ENCODE data around the gene MOV10. TPM values are rescaled to one million over a fixed set of nuclear protein-coding genes. Genes with fewer than 3 reads are reported as not detected.
"Not testable (repeated sequence)": the region's sequence is repeated elsewhere in the genome, so short reads cannot be mapped to it uniquely, and the experiment has no call there.

MOV10 gene
- total RNA-seq, 1 donor from 2014 or later, result 85.1 TPM

GRCh38 chr1:112723511-112723839 is 49.0 kb downstream of the MOV10 start:
- TF ChIP-seq CTCF (IDR thresholded peaks at IDR 0.05), result no peak
- H3K27me3 Mint-ChIP-seq (ENCODE audit: unreplicated experiment), result no peaks in the 10 kb centered on the region
- H3K9me3 Mint-ChIP-seq (ENCODE audit: unreplicated experiment), result no peaks in the 10 kb centered on the region
- DNase-seq (ENCODE audit: extremely low spot score, unreplicated experiment), result no peak
- no peak overlapping the region for H3K27ac Mint-ChIP-seq (ENCODE audit: unreplicated experiment)
- H3K4me1 Mint-ChIP-seq (ENCODE audit: unreplicated experiment), result peaks cover 14% of the 10 kb centered on the region
- no peak overlapping the region for H3K4me3 Mint-ChIP-seq (ENCODE audit: unreplicated experiment)
- H3K36me3 Mint-ChIP-seq (ENCODE audit: unreplicated experiment), result no peaks in the 10 kb centered on the region

- not testable (repeated sequence) for DNase-seq (ENCODE audit: extremely low spot score, unreplicated experiment); H3K27ac Mint-ChIP-seq (ENCODE audit: unreplicated experiment); H3K36me3 Mint-ChIP-seq (ENCODE audit: unreplicated experiment); H3K27me3 Mint-ChIP-seq (ENCODE audit: unreplicated experiment); H3K4me3 Mint-ChIP-seq (ENCODE audit: unreplicated experiment); H3K9me3 Mint-ChIP-seq (ENCODE audit: unreplicated experiment)
- peaks cover 11% of the 10 kb centered on the region for H3K4me1 Mint-ChIP-seq (ENCODE audit: unreplicated experiment)
Measured at GRCh38 chr1:112724240-112724639, 49.8 kb downstream of the MOV10 start.

DNA sequence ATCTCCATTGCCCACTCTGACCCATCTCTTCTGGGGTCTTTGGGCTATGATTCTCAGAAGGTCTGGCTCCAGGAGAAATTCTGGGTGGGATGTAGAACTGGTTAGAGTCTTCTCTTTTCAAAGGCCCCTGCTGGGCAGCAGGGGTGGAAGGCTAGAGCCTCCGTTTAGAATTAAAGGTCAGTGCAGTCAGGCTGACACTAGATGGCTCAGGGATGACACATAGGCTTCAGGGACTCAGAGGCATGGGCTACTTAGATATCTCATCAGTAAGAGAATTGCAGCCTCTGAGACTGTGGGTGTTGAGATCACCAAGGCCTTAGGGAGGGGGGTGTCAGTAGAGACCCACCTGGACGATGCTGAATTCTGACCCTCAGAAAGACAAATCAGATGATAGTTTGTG is 53.3 kb downstream of the MOV10 start:
- H3K27me3 Mint-ChIP-seq (ENCODE audit: unreplicated experiment), result no peaks in the 10 kb centered on the region
- no peak for TF ChIP-seq CTCF (IDR thresholded peaks at IDR 0.05)
- no peaks in the 10 kb centered on the region for H3K36me3 Mint-ChIP-seq (ENCODE audit: unreplicated experiment)
- H3K4me1 Mint-ChIP-seq (ENCODE audit: unreplicated experiment), result peaks cover 7% of the 10 kb centered on the region
- H3K27ac Mint-ChIP-seq (ENCODE audit: unreplicated experiment), result no peak overlapping the region
- no peak for DNase-seq (ENCODE audit: extremely low spot score, unreplicated experiment)
- no peak overlapping the region for H3K4me3 Mint-ChIP-seq (ENCODE audit: unreplicated experiment)
- no peaks in the 10 kb centered on the region for H3K9me3 Mint-ChIP-seq (ENCODE audit: unreplicated experiment)

DNA sequence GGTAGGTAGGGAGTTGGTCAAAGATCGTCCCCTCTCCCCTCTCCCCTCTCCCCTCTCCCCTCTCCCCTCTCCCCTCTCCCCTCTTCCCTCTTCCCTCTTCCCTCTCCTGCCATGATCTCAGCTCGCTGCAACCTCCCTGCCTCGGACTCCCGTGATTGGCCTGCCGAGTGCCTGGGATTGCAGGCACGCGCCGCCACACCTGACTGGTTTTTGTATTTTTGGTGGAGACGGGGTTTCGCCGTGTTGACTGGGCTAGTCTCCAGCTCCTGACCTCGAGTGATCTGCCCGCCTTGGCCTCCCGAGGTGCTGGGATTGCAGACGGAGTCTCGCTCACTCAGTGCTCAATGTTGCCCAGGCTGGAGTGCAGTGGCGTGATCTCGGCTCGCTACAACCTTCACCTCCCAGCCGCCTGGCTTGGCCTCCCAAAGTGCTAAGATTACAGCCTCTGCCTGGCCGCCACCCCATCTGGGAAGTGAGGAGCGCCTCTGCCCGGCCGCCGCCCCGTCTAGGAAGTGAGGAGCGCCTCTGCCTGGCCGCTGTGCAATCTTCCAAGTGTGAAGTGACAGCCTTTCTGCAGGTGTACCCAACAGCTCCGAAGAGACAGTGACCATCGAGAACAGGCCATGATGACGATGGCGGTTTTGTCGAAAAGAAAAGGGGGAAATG is 54.0 kb downstream of the MOV10 start:
- not testable (repeated sequence) for H3K27ac Mint-ChIP-seq (ENCODE audit: unreplicated experiment); H3K4me3 Mint-ChIP-seq (ENCODE audit: unreplicated experiment); H3K4me1 Mint-ChIP-seq (ENCODE audit: unreplicated experiment)

DNA sequence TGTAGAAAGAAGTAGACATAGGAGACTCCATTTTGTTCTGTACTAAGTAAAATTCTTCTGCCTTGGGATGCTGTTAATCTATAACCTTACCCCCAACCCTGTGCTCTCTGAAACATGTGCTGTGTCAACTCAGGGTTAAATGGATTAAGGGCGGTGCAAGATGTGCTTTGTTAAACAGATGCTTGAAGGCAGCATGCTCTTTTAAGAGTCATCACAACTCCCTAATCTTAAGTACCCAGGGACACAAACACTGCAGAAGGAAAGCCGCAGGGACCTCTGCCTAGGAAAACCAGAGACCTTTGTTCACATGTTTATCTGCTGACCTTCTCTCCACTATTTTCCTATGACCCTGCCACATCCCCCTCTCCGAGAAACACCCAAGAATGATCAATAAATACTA is 54.6 kb downstream of the MOV10 start:
- not testable (repeated sequence) for H3K27ac Mint-ChIP-seq (ENCODE audit: unreplicated experiment)

More for the DNA sequence above, 54.0 kb downstream of the MOV10 start:
- DNase-seq (ENCODE audit: extremely low spot score, unreplicated experiment); H3K27me3 Mint-ChIP-seq (ENCODE audit: unreplicated experiment); H3K9me3 Mint-ChIP-seq (ENCODE audit: unreplicated experiment); H3K36me3 Mint-ChIP-seq (ENCODE audit: unreplicated experiment): not testable (repeated sequence)

GRCh38 chr1:112729909-112730308 is 55.5 kb downstream of the MOV10 start:
- H3K9me3 Mint-ChIP-seq (ENCODE audit: unreplicated experiment), result no peaks in the 10 kb centered on the region
- no peak overlapping the region for H3K4me3 Mint-ChIP-seq (ENCODE audit: unreplicated experiment)
- no peak for DNase-seq (ENCODE audit: extremely low spot score, unreplicated experiment)
- H3K36me3 Mint-ChIP-seq (ENCODE audit: unreplicated experiment), result no peaks in the 10 kb centered on the region
- TF ChIP-seq CTCF (IDR thresholded peaks at IDR 0.05), result no peak
- H3K4me1 Mint-ChIP-seq (ENCODE audit: unreplicated experiment), result no peaks in the 10 kb centered on the region
- no peaks in the 10 kb centered on the region for H3K27me3 Mint-ChIP-seq (ENCODE audit: unreplicated experiment)
- no peak overlapping the region for H3K27ac Mint-ChIP-seq (ENCODE audit: unreplicated experiment)

More for the DNA sequence above, 54.6 kb downstream of the MOV10 start:
- H3K9me3 Mint-ChIP-seq (ENCODE audit: unreplicated experiment); DNase-seq (ENCODE audit: extremely low spot score, unreplicated experiment); H3K27me3 Mint-ChIP-seq (ENCODE audit: unreplicated experiment); H3K36me3 Mint-ChIP-seq (ENCODE audit: unreplicated experiment); H3K4me3 Mint-ChIP-seq (ENCODE audit: unreplicated experiment); H3K4me1 Mint-ChIP-seq (ENCODE audit: unreplicated experiment): not testable (repeated sequence)

Measured in osteocyte (in vitro differentiated cells).